ENCODE measurements around the gene HSPG2.

HSPG2 gene

GRCh38 chr1:21857142-21857839 lies 79.8 kb downstream of the HSPG2 start:
- Histone ChIP-seq H3K4me1 (ENCODE audit: control insufficient read depth, low read depth, low read length) (no peaks in the 10 kb centered on the region), H3K36me3 (ENCODE audit: control insufficient read depth, low read depth, low read length) (peaks cover 42% of the 10 kb centered on the region), H3K9me3 (ENCODE audit: control insufficient read depth, low read depth, low read length) (no peaks in the 10 kb centered on the region), H3K27me3 (ENCODE audit: control insufficient read depth, insufficient read depth, low read length) (no peaks in the 10 kb centered on the region), H3K9ac (ENCODE audit: low read length) (no peak overlapping the region), H3K27ac (ENCODE audit: low read length) (no peak overlapping the region), H3K4me3 (ENCODE audit: low read length) (no peak overlapping the region)

- Histone ChIP-seq H3K4me1 (ENCODE audit: control insufficient read depth, low read depth, low read length) (no peaks in the 10 kb centered on the region), H3K9me3 (ENCODE audit: control insufficient read depth, low read depth, low read length) (no peaks in the 10 kb centered on the region), H3K36me3 (ENCODE audit: control insufficient read depth, low read depth, low read length) (peaks cover 40% of the 10 kb centered on the region), H3K9ac (ENCODE audit: low read length) (no peak overlapping the region), H3K4me3 (ENCODE audit: low read length) (no peak overlapping the region), H3K27ac (ENCODE audit: low read length) (no peak overlapping the region), H3K27me3 (ENCODE audit: control insufficient read depth, insufficient read depth, low read length) (no peaks in the 10 kb centered on the region)
Measured at GRCh38 chr1:21855257-21856096, 81.6 kb downstream of the HSPG2 start.

DNA sequence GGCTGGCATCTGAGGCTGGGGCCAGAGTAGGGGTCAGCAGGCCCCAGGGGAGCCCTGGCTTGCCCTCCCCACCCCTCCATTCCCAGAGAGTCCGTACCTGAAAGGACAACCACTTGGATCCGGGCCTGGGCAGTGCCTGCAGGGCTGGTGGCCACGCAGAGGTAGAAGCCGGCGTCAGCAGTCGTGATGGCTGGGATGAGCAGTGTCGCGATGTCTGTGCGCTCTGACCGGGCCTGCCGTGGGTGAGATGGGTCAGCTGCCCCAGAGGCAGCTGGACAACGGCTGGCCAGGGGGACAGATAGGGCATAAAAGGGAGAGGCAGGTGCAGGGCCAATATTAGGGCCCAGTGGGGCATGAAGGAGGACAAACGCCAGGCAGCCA lies 82.4 kb downstream of the HSPG2 start:
- H3K27me3 ChIP-seq (ENCODE audit: control insufficient read depth, insufficient read depth, low read length), result no peaks in the 10 kb centered on the region
- no peak overlapping the region for H3K27ac ChIP-seq (ENCODE audit: low read length)
- no peaks in the 10 kb centered on the region for H3K9me3 ChIP-seq (ENCODE audit: control insufficient read depth, low read depth, low read length)
- H3K9ac ChIP-seq (ENCODE audit: low read length), result no peak overlapping the region
- no peak overlapping the region for H3K4me3 ChIP-seq (ENCODE audit: low read length)
- H3K36me3 ChIP-seq (ENCODE audit: control insufficient read depth, low read depth, low read length), result peaks cover 34% of the 10 kb centered on the region
- H3K4me1 ChIP-seq (ENCODE audit: control insufficient read depth, low read depth, low read length), result no peaks in the 10 kb centered on the region

GRCh38 chr1:21854090-21854750 lies 82.9 kb downstream of the HSPG2 start:
- H3K9ac ChIP-seq (ENCODE audit: low read length), result no peak overlapping the region
- H3K27ac ChIP-seq (ENCODE audit: low read length), result no peak overlapping the region
- H3K9me3 ChIP-seq (ENCODE audit: control insufficient read depth, low read depth, low read length), result no peaks in the 10 kb centered on the region
- peaks cover 34% of the 10 kb centered on the region for H3K36me3 ChIP-seq (ENCODE audit: control insufficient read depth, low read depth, low read length)
- no peaks in the 10 kb centered on the region for H3K4me1 ChIP-seq (ENCODE audit: control insufficient read depth, low read depth, low read length)
- H3K27me3 ChIP-seq (ENCODE audit: control insufficient read depth, insufficient read depth, low read length), result no peaks in the 10 kb centered on the region
- H3K4me3 ChIP-seq (ENCODE audit: low read length), result no peak overlapping the region

- H3K36me3 ChIP-seq (ENCODE audit: control insufficient read depth, low read depth, low read length), result peaks cover 39% of the 10 kb centered on the region
Measured at GRCh38 chr1:21853131-21853427, 84.0 kb downstream of the HSPG2 start.

GRCh38 chr1:21852282-21853130 lies 84.6 kb downstream of the HSPG2 start:
- Histone ChIP-seq H3K27ac (ENCODE audit: low read length) (no peak overlapping the region), H3K4me1 (ENCODE audit: control insufficient read depth, low read depth, low read length) (no peaks in the 10 kb centered on the region), H3K9me3 (ENCODE audit: control insufficient read depth, low read depth, low read length) (no peaks in the 10 kb centered on the region), H3K4me3 (ENCODE audit: low read length) (no peak overlapping the region), H3K36me3 (ENCODE audit: control insufficient read depth, low read depth, low read length) (peaks cover 41% of the 10 kb centered on the region), H3K27me3 (ENCODE audit: control insufficient read depth, insufficient read depth, low read length) (no peaks in the 10 kb centered on the region), H3K9ac (ENCODE audit: low read length) (no peak overlapping the region)

More at GRCh38 chr1:21853131-21853427, 84.0 kb downstream of the HSPG2 start:
- Histone ChIP-seq H3K9me3 (ENCODE audit: control insufficient read depth, low read depth, low read length) (no peaks in the 10 kb centered on the region), H3K27me3 (ENCODE audit: control insufficient read depth, insufficient read depth, low read length) (no peaks in the 10 kb centered on the region), H3K9ac (ENCODE audit: low read length) (no peak overlapping the region), H3K4me3 (ENCODE audit: low read length) (no peak overlapping the region), H3K27ac (ENCODE audit: low read length) (no peak overlapping the region), H3K4me1 (ENCODE audit: control insufficient read depth, low read depth, low read length) (no peaks in the 10 kb centered on the region)

DNA sequence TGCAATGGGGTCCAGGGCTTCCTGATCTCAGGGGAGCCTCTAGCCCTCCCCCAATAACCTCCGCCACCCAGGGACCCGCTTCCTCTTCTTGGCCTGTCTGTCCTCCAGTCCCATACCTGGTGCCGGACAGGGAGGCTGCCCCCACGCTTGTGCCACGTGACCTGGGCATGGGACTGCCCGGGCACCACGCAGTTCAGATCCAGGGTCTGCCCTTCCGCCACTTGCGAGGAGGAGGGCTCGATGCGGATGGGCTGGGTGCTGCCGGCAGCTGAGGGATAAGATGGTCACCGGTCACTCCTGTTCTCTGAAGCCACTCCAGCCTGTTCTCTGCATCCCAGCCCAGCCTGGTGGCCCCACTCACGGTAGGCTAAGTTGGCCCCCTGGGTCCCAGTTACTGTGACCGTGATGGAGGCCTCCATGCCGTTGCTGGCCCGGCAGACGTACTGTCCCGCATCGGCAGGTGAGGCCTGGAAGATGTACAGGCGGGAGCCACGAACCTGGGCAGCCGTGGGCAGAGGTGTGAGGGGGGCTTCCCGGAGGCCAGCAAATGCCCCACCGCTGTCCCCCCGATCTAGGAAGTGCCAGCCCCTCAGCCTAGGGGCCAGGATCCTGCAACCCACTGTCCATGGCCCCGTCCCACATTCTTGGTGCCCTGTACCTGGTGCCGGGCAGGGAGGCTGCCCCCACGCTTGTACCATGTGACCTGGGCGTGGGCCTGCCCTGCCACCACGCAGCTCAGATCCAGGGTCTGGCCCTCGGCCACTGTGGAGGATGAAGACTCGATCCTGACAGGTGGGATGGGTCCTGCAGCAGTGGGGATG lies 85.5 kb downstream of the HSPG2 start:
- Histone ChIP-seq H3K4me1 (ENCODE audit: control insufficient read depth, low read depth, low read length) (no peaks in the 10 kb centered on the region), H3K9me3 (ENCODE audit: control insufficient read depth, low read depth, low read length) (no peaks in the 10 kb centered on the region), H3K4me3 (ENCODE audit: low read length) (no peak overlapping the region), H3K27ac (ENCODE audit: low read length) (no peak overlapping the region), H3K9ac (ENCODE audit: low read length) (no peak overlapping the region), H3K27me3 (ENCODE audit: control insufficient read depth, insufficient read depth, low read length) (no peaks in the 10 kb centered on the region), H3K36me3 (ENCODE audit: control insufficient read depth, low read depth, low read length) (peaks cover 36% of the 10 kb centered on the region)

DNA sequence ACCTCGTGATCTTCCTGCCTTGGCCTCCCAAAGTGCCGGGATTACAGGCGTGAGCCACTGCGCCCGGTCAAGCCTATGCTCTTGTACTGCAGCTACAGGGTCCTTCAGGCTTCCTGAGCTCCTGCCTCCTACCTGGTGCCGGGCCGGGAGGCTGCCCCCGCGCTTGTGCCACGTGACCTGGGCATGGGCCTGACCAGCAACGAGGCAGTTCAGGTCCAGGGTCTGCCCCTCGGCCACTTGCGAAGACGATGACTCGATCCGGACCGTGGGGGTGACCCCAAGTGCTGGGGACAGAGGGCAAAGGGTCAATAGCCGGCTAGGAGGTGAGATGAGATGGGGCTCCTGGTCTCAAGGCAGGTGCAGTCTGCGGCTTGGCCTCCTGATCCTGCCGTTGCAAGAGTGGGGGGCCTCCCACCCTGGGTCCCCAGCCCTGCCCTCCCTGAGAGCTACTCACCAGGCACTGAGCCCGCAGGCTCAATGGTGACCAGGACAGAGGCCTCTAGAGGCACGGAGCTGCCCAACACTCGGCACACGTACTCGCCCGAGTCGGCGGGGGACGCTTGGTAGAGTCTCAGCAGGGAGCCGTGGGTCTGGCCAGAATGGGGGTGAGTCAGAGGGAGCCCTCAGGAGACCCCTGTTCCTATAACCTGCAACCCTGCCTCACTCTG lies 87.1 kb downstream of the HSPG2 start:
- Histone ChIP-seq H3K36me3 (ENCODE audit: control insufficient read depth, low read depth, low read length) (peaks cover 34% of the 10 kb centered on the region), H3K9me3 (ENCODE audit: control insufficient read depth, low read depth, low read length) (no peaks in the 10 kb centered on the region), H3K9ac (ENCODE audit: low read length) (no peak overlapping the region), H3K27ac (ENCODE audit: low read length) (no peak overlapping the region), H3K27me3 (ENCODE audit: control insufficient read depth, insufficient read depth, low read length) (no peaks in the 10 kb centered on the region), H3K4me3 (ENCODE audit: low read length) (no peak overlapping the region), H3K4me1 (ENCODE audit: control insufficient read depth, low read depth, low read length) (no peaks in the 10 kb centered on the region)

DNA sequence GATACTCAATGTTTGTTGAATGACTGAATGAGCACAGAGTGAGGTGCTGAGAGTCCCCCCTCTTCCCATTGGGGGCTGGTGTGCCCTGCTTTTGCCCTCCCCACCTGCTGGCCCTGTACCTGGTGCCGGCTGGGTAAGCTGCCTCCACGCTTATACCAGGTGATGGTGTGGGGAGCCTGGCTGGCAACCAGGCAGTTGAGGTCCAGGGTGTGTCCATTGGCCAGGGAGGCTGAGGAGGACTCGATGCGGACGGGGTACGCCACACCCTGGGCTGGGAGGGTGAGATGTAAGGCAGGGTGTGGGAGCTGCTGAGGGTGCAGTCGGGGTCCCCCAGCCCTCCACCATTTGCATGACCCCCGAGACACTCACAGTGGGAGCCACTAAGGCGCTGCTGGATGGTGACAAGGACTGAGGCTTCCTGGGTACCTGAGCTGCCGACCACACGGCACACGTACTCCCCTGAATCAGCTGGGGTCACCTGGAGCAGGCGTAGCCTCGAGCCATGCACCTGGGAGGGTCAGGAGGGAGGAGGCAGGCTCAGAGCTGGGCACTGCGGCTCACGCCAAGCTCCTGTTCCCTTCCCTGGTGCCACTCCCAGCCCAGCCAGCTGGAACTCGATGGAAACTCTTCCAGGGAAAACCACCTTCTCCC lies 88.5 kb downstream of the HSPG2 start:
- H3K27me3 ChIP-seq (ENCODE audit: control insufficient read depth, insufficient read depth, low read length), result no peaks in the 10 kb centered on the region
- no peak overlapping the region for H3K27ac ChIP-seq (ENCODE audit: low read length)
- peaks cover 36% of the 10 kb centered on the region for H3K36me3 ChIP-seq (ENCODE audit: control insufficient read depth, low read depth, low read length)
- no peaks in the 10 kb centered on the region for H3K4me1 ChIP-seq (ENCODE audit: control insufficient read depth, low read depth, low read length)
- H3K9me3 ChIP-seq (ENCODE audit: control insufficient read depth, low read depth, low read length), result no peaks in the 10 kb centered on the region
- no peak overlapping the region for H3K9ac ChIP-seq (ENCODE audit: low read length)
- H3K4me3 ChIP-seq (ENCODE audit: low read length), result no peak overlapping the region
